ENCODE data around the gene VMAC. TPM values are rescaled to one million over a fixed set of nuclear protein-coding genes. Genes with fewer than 3 reads are reported as not detected.

VMAC gene
- total and polyA plus RNA-seq, 2 of the 8 experiments (the other 6 are each of a cell fraction or from before 2014, with no cell fraction given): 1.3 to 2.2 TPM

DNA sequence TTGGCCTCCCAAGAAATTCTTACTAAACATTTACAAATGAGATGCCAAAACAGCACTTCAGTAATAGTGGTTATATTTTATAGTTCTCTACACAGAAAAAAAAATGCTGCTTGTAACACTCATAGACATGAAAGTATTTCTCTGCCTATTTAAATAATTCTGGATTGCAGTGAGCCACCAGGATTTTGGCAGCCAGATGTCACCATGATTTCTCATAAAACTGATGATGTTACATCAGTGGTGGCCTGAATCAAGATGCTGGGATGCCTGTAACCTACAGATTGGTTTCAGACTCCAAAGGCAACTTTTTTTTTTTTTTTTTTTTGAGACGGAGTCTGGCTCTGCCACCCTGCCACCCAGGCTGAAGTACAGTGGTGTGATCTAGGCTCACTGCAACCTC, 6.7 kb downstream of the VMAC start:
- H4K8ac ChIP-seq (ENCODE audit: extremely low read depth, insufficient read depth, low read length): no peak overlapping the region

More for the DNA sequence above, 6.7 kb downstream of the VMAC start:
- CTCF ChIA-PET (ENCODE audit: partially characterized antibody): interaction anchor here (1.1 kb wide), 1 partner anchor 107 kb away, joined by 4 read pairs; no protein-coding TSS in a partner anchor
- no peak for TF ChIP-seq SIX5 (IDR thresholded peaks at IDR 0.05; ENCODE audit: low read depth, low read length)
- TF ChIP-seq JUN (IDR thresholded peaks at IDR 0.05; ENCODE audit: low read depth, low read length): no peak
- no peak for TF ChIP-seq USF2 (IDR thresholded peaks at IDR 0.05; ENCODE audit: low read length)
- TF ChIP-seq ATF3 (IDR thresholded peaks at IDR 0.05; ENCODE audit: insufficient read depth, low read depth, low read length): no peak
- no peak for TF ChIP-seq POLR2A (IDR thresholded peaks at IDR 0.05; ENCODE audit: control extremely low read depth in 1 of 2, low read depth in 2 of 2, low read length in 2 of 2)
- TF ChIP-seq HDAC6 (IDR thresholded peaks at IDR 0.05; ENCODE audit: low read depth, low read length): no peak
- no peak for TF ChIP-seq TAF1 (IDR thresholded peaks at IDR 0.05; ENCODE audit: low read depth, low read length)
- TF ChIP-seq SIN3A (conservative IDR thresholded peaks at IDR 0.05 in 1 of 2, IDR thresholded peaks at IDR 0.05 in 1 of 2; ENCODE audit: low read depth in 1 of 2, low read length in 2 of 2): no peak
- no peak for TF ChIP-seq NRF1 (IDR thresholded peaks at IDR 0.05; ENCODE audit: low read depth, low read length)
- no peak for TF ChIP-seq TAF7 (optimal IDR thresholded peaks at IDR 0.05; ENCODE audit: borderline replicate concordance, low read depth, low read length)
- TF ChIP-seq KDM5A (IDR thresholded peaks at IDR 0.05; ENCODE audit: low read length): no peak
- Histone ChIP-seq H4K5ac (ENCODE audit: insufficient read length, low read depth, low read length) (no peak overlapping the region), H3K27me3 (replicated peaks in 1 of 4; ENCODE audit: control insufficient read depth in 3 of 4, extremely low read depth in 1 of 4, insufficient read depth in 3 of 4, low read length in 3 of 4) (no peaks in the 10 kb centered on the region), H2AFZ (ENCODE audit: low read length) (no peak overlapping the region), H3K9me3 (ENCODE audit: insufficient read depth in 2 of 2, low read depth in 1 of 2, low read length in 1 of 2) (no peaks in the 10 kb centered on the region), H3K4me2 (ENCODE audit: insufficient read depth in 1 of 2, low read depth in 2 of 2, low read length in 2 of 2) (no peak overlapping the region), H3K23me2 (ENCODE audit: low read depth, low read length) (no peaks in the 10 kb centered on the region), H3K9ac (replicated peaks in 1 of 4; ENCODE audit: extremely low read depth in 1 of 4, low read depth in 3 of 4, low read length in 3 of 4) (no peak overlapping the region), H3K36me3 (ENCODE audit: control insufficient read depth in 2 of 4, insufficient read depth in 4 of 4, low read length in 3 of 4) (peaks cover 0 to 6% (median 1%) of the 10 kb centered on the region in 4 experiments; a peak in 2 of 8 replicates), H2AK5ac (ENCODE audit: low read depth, low read length) (no peak overlapping the region), H2BK20ac (ENCODE audit: low read length) (no peak overlapping the region), H3K56ac (replicated peaks; ENCODE audit: insufficient read length, low read depth, low read length) (no peak overlapping the region), H3K79me2 (ENCODE audit: control insufficient read depth in 1 of 2, insufficient read depth in 2 of 2, low read length in 2 of 2) (no peaks in the 10 kb centered on the region), H2BK5ac (ENCODE audit: low read depth, low read length) (no peak overlapping the region), H3K79me1 (ENCODE audit: low read depth, low read length) (no peaks in the 10 kb centered on the region), H3K4ac (replicated peaks; ENCODE audit: insufficient read length, low read depth, low read length) (no peak overlapping the region), H2BK120ac (replicated peaks; ENCODE audit: low read depth, low read length) (no peak overlapping the region), H3K4me1 (replicated peaks in 1 of 4; ENCODE audit: control insufficient read depth in 3 of 4, insufficient read depth in 4 of 4, low read length in 3 of 4) (no peaks in the 10 kb centered on the region), H4K91ac (replicated peaks; ENCODE audit: insufficient read length, low read length) (no peak overlapping the region), H3K18ac (ENCODE audit: extremely low read depth, low read length) (no peak overlapping the region), H3K23ac (ENCODE audit: insufficient read length) (no peak overlapping the region), H2BK12ac (ENCODE audit: low read depth, low read length) (no peak overlapping the region), H3K4me3 (ENCODE audit: extremely low read depth in 1 of 4, insufficient read depth in 2 of 4, low read depth in 3 of 4, low read length in 4 of 4) (no peak overlapping the region), H2BK15ac (ENCODE audit: low read length) (no peak overlapping the region), H4K20me1 (replicated peaks in 1 of 2; ENCODE audit: control insufficient read depth in 1 of 2, insufficient read depth in 2 of 2, low read length in 2 of 2) (peaks cover 3 to 4% of the 10 kb centered on the region in 2 experiments), H3K14ac (ENCODE audit: insufficient read length) (no peak overlapping the region), H3K27ac (ENCODE audit: low read depth, low read length) (no peak overlapping the region)
- FAIRE-seq: no peak
- POLR2A ChIA-PET (ENCODE audit: partially characterized antibody): no interaction called here
- DNase-seq (ENCODE audit: low read depth in 1 of 2, low spot score in 2 of 2): no peak
- 100% methylated on average over 1 of the region's 1 CpG; no CpG with 5 or more reads in 1 of the 2 experiments for WGBS, 2 experiments (ENCODE audit: extremely low coverage in 1 of 2, insufficient coverage in 1 of 2, insufficient read length in 1 of 2, insufficient replicate concordance in 2 of 2, low coverage in 1 of 2, low lambda C conversion rate in 2 of 2, missing lambda C conversion rate in 1 of 2)
